ENCODE results near the gene AGAP1.

AGAP1 gene

GRCh38 chr2:235810252-235810651 is 316.4 kb downstream of the AGAP1 start:
- no peak for TF ChIP-seq CTCF (IDR thresholded peaks at IDR 0.05)

- no peak for TF ChIP-seq CTCF (IDR thresholded peaks at IDR 0.05)
Observed at GRCh38 chr2:235810846-235811245, 317.0 kb downstream of the AGAP1 start.

- no peak for TF ChIP-seq CTCF (IDR thresholded peaks at IDR 0.05)
Observed at GRCh38 chr2:235811446-235812184, 317.8 kb downstream of the AGAP1 start.

- no peak for TF ChIP-seq CTCF (IDR thresholded peaks at IDR 0.05)
Observed at GRCh38 chr2:235812185-235812665, 318.4 kb downstream of the AGAP1 start.

- no peak for TF ChIP-seq CTCF (IDR thresholded peaks at IDR 0.05)
Observed at GRCh38 chr2:235813398-235813797, 319.6 kb downstream of the AGAP1 start.

- no peak for TF ChIP-seq CTCF (IDR thresholded peaks at IDR 0.05)
Observed at GRCh38 chr2:235820571-235820970, 326.7 kb downstream of the AGAP1 start.

GRCh38 chr2:235824331-235824730 is 330.5 kb downstream of the AGAP1 start:
- TF ChIP-seq CTCF (IDR thresholded peaks at IDR 0.05), result no peak

All from LNCAP (cell line).